CD4-positive, alpha-beta T cell treated with Interleukin-4 for 1 hour (primary cell): ENCODE results near the gene LUC7L.
A peak's percentile ranks its signal among the peaks of the same experiment; 100 is the strongest.
"Not testable (repeated sequence)": the region's sequence is repeated elsewhere in the genome, so short reads cannot be mapped to it uniquely, and the experiment has no call there.

Experiments used
- DNase-seq, 2 donors: peaks; one replicate each; pipeline ENCODE4 v3.0.0-alpha.2; 2020 to 2022

LUC7L gene

DNA sequence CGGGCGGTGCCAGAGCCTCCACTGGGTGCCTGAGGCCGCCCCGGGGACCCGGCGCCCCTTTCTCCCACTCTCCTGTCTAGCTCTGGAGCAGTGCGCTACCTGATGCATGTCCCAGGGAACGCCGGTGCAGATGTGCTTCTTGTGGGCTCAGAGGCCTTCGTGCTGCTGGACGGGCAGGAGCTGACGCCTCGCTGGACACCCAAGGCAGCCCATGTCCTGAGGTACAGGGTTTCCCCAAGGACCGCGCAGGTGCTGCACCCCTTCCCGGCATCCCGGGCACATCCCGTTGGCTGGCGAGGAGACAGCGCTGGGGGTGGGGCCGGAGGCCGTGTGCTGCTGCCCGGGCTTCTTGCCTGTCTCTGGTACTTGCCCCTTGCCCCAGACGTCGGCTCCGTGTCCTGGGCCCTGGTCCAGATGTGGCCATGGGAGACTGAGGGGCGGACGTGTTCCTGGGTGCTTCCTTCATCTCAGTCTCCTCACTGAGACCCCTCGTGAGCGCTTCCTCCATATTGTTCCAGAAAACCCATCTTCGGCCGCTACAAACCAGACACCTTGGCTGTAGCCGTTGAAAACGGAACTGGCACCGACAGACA lies 34.0 kb upstream of the LUC7L start:
- DNase-seq, result no peak

GRCh38 chr16:262121-262745 lies 33.0 kb upstream of the LUC7L start:
- no peak for DNase-seq

DNA sequence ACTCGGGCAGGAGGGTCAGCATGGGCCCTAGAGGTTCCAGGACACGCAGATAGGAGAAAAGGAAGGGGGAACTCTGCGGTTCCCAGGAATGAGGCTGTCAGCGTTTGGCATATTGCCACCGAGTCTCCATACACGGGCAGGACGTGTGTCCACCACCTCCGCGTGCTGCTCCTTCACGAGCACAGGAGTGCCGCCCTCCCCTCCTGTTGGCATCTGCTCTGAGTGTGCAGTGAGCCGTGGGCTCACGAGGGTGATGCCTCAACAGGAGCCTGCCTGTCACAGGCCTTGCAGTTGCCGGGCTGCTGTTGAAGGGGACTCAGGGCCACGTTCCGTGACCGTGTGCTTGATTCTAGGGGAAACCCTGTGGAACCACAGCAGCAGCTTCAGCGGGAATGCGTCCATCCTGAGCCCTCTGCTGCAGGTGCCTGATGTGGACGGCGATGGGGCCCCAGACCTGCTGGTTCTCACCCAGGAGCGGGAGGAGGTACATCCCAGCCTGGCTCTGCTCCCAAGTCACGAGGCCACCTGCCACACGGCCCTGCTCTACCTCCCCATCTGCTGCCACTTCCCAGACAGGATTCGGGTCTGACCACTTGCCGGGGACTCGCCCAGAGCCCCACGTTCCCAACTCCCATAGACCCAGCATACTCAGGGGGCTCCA lies 31.9 kb upstream of the LUC7L start:
- DNase-seq, result no peak

GRCh38 chr16:260326-260725 lies 31.1 kb upstream of the LUC7L start:
- DNase-seq, result no peak

GRCh38 chr16:259814-260253 lies 30.6 kb upstream of the LUC7L start:
- DNase-seq, result no peak

DNA sequence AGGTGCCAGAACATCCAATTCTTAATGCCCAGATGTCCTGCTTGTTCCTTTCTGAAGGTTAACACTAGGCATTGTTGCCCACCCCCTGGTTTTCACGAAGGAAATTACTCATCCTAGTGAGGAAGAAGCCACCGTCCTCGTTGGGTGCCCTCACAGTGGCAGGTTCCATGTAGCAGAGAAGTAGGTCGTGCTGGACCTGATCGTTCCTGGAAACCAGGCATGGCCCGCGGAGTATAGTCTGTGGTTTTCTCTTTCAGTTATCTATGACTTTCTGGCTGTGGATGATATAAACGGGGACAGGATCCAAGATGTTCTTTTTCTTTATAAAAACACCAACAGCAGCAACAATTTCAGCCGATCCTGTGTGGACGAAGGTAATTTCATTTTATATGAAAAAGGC lies 30.0 kb upstream of the LUC7L start:
- DNase-seq, result no peak

GRCh38 chr16:258091-258490 lies 28.8 kb upstream of the LUC7L start:
- DNase-seq, result not testable (repeated sequence)

DNA sequence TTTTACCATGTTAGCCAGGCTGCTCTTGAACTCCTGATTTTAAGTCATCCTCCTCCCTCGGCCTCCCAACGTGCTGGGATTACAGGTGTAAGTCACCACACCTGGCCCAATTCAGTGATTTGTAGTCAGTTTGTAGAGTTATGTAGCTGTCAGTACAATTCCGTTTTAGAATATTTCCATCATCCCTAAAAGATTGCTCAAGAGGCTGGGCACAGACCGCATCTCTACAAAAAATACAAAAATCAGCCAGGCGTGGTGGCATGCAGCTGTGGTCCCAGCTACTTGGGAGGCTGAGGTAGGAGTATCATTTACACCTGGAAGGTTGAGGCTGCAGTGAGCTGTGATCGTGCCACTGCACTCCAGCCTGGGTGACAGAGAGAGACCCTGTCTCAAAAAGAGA lies 25.9 kb upstream of the LUC7L start:
- no peak for DNase-seq

GRCh38 chr16:254461-254860 lies 25.2 kb upstream of the LUC7L start:
- no peak for DNase-seq

DNA sequence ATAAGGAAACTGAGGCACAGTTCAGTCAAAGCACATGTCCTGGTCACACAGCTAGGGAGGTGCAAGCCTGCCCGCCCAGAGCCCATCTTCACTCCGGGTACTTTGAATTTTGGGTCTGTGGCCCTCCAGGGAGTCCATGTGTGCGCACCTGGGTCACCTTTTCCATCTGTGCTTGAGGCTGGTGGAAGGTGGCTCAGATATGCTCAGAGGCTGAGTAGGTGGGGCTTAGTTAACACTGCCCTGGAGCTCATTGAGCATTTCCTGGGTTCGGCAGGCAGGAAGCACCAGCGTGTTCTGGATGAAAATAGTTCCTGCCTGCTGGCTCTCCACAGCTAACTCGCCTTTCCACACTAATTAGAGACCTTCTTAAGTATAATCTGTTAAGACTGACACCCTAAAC lies 24.6 kb upstream of the LUC7L start:
- DNase-seq, result no peak

DNA sequence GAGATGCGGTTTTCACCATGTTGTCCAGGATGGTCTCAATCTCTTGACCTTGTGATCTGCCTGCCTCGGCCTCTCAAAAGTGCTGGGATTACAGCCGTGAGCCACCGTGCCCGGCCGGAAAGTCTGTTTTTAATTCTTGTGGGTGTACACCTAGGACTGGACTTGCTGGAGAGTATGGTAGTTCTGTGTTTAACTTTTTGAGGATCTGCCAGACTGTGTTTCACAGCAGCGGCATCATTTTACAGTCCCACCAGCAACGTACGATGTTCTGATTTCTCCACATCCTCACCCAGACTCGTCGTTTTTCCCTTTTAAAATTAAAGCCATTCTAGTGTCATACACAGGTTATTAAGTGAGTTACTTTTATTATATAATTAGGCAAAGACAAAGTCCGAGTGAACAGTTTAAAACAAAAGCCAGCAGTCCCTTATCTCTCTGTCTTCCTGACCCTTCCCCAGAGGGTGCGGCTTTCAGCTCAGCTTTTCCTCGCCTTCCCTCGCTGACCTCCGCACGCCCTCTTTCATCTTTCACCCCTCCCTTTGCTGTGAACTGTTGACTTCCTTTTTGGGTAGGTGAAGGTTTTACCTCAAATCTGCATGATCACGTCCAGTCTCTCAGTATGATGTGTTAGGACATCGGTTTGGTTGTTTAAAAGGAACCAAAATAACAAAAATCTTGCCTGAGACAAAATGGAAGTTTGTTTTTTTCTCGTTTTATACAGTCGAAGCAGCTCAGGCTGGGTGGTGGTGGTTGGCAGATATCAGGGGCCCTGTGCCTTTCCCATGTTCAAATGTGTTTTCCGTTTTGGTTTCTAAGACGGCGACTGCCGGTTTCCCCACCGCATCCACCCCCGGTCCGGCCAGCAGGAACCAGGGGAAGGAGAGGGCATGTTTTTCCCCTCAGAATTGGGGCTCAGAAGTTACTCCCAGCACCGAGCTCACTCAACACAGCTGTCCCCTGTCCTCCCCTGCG lies 23.4 kb upstream of the LUC7L start:
- peak in 1 of 2 donors; percentile 45 for DNase-seq

DNA sequence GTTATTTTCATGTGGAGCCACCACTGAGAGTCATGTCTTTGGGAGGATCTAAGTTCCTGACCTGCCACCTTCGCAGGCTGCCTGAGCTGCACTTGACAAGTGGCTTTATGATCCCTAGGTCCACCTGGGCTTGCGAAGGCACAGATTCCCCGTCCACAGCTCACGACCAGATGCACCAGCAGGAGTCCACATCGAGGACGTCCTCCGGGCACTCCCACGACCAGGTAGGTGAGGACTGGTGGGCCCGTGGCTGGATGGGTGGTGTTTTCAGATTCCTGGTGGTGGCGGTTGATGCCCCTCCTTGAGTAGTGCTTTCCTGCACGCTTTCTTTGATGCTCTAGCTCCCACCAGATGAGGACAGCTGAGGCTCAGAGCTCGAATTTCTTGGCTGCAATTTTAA lies 20.2 kb upstream of the LUC7L start:
- no peak for DNase-seq

GRCh38 chr16:247027-247426 lies 17.8 kb upstream of the LUC7L start:
- no peak for DNase-seq

GRCh38 chr16:245105-245504 lies 15.9 kb upstream of the LUC7L start:
- DNase-seq, result no peak

DNA sequence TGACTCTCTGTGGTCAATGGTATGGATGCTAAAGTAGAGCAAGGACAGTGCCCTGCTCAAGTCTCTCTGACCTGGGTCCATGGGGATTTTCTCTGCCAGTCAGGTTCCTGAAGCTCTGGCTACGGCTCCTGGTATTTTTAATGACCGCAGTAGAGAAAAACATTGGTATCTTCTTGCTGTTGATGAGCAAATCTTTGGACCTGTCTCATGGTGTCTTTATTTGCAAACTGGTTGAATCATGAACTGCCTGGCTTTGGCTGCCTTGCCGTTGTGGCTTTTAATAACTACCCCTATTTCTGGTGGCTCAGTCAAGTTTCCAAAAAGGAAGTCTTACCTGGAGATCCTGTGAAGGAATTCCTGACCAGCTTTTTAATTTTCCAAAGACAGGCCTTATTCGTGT lies 14.1 kb upstream of the LUC7L start:
- no peak for DNase-seq

DNA sequence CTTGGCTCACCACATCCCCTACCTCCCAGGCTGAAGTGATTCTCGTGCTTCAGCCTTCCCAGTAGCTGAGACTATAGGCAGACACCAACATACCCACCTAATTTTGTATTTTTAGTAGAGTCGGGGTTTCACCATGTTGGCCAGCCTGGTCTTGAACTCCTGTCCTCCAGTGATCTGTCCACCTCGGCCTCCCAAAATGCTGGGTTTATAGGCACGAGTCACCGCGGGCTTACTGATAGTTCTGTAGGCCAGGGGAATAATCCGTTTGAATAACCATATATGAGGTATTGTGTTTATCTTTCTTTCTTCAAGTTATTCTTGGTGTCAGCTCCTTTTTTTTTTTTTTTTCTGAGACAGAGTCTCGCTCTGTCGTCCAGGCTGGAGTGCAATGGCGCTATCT lies 13.0 kb upstream of the LUC7L start:
- DNase-seq, result no peak

GRCh38 chr16:240559-240958 lies 11.3 kb upstream of the LUC7L start:
- no peak for DNase-seq

- no peak for DNase-seq
Measured at GRCh38 chr16:239948-240277, 10.7 kb upstream of the LUC7L start.

- peak; percentile 94 for DNase-seq
Measured at GRCh38 chr16:234468-235305, 5.4 kb upstream of the LUC7L start, which contains the start of gene FAM234A. Gene FAM234A (plus strand): TSS chr16:234821. CDS start chr16:254414, 19,593 bp downstream.

GRCh38 chr16:230949-231348 lies 1.7 kb upstream of the LUC7L start:
- DNase-seq, result no peak

DNA sequence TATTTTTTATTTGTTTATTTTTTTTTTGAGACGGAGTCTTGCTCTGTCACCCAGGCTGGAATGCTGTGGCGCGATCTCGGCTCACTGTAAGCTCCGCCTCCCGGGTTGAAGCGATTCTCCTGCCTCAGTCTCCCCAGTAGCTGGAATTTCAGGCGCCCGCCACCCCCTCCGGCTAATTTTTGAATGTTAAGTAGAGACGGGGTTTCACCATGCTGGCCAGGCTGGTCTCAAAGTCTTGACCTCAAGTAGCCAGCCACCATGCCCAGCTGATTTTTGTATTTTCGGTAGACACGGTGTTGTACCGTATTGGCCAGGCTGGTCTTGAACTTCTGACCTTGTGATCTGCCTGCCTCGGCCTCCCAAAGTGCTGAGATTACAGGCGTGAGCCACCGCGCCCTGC lies 1.1 kb upstream of the LUC7L start:
- not testable (repeated sequence) for DNase-seq

- no peak for DNase-seq
Measured at GRCh38 chr16:229731-230281, 557 bp upstream of the LUC7L start.
